Midbrain (tissue), 1 donor: ENCODE data around the gene PIK3R5.
"Not testable (repeated sequence)": the region's sequence is repeated elsewhere in the genome, so short reads cannot be mapped to it uniquely, and the experiment has no call there.

Experiments
- DNase-seq: peaks from one replicate; lab custom pipeline; 2025; lab: John Stamatoyannopoulos, UW

The PIK3R5 gene, protein sequence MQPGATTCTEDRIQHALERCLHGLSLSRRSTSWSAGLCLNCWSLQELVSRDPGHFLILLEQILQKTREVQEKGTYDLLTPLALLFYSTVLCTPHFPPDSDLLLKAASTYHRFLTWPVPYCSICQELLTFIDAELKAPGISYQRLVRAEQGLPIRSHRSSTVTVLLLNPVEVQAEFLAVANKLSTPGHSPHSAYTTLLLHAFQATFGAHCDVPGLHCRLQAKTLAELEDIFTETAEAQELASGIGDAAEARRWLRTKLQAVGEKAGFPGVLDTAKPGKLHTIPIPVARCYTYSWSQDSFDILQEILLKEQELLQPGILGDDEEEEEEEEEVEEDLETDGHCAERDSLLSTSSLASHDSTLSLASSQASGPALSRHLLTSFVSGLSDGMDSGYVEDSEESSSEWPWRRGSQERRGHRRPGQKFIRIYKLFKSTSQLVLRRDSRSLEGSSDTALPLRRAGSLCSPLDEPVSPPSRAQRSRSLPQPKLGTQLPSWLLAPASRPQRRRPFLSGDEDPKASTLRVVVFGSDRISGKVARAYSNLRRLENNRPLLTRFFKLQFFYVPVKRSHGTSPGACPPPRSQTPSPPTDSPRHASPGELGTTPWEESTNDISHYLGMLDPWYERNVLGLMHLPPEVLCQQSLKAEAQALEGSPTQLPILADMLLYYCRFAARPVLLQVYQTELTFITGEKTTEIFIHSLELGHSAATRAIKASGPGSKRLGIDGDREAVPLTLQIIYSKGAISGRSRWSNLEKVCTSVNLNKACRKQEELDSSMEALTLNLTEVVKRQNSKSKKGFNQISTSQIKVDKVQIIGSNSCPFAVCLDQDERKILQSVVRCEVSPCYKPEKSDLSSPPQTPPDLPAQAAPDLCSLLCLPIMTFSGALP

GRCh38 chr17:8965394-8966168, at the start of gene PIK3R5:
PIK3R5 (minus strand) TSS chr17:8965707; CDS start chr17:8911494, 54,213 bp downstream.
- DNase-seq = no peak

- no peak for DNase-seq
These were observed 45.5 kb upstream of the PIK3R5 start for GRCh38 chr17:9011001-9011400.

DNA sequence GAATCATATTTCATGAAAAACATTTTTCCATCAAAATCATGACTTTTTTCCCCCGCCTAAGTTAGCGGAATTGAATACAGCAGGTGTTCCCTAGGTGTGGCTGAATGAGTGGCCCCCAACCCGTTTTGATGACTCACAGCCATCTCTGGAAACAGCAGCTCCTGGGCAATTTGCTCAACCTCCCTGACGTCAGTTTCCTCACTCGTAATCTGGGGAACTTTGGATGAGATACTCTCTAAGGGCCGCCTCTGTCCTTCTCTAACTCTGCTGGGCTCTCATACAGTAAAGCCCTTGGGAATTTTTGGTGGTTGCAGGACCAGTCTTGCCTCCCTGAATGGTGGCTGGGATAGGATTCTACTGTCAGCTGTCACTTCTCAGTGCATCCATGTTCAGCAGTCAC, 44.2 kb upstream of the PIK3R5 start:
- DNase-seq = no peak

- DNase-seq = no peak
These were observed 43.6 kb upstream of the PIK3R5 start for GRCh38 chr17:9009096-9009495.

- DNase-seq = no peak
These were observed 41.7 kb upstream of the PIK3R5 start for GRCh38 chr17:9007052-9007714.

DNA sequence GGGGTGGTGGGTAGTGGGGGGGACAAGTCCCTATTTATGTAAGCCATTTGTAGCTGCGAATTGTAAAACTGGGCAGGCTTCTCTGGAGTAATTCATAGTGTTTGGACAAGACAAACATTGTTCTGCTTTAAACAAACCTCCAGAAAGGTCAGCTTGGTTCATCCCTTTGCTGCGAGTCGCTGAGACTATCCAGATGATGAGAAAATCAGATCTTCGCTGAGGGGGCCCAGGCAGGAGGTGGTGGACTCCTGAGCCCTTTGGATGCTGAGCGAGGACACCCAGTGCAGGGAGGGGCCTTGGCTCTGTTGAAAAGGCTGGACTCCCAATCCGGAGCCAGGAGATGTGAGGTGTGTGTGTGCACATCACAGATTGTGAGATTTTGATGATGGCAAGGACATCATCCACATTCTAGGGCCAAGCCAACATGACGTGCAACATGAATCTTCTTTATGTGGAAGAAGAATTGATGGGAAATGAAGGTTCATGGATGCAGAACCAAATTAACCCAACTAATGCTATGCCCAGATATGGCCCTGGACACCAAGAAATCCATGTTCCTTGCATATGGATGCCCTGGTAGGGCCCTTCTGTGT, 40.8 kb upstream of the PIK3R5 start:
- no peak for DNase-seq

DNA sequence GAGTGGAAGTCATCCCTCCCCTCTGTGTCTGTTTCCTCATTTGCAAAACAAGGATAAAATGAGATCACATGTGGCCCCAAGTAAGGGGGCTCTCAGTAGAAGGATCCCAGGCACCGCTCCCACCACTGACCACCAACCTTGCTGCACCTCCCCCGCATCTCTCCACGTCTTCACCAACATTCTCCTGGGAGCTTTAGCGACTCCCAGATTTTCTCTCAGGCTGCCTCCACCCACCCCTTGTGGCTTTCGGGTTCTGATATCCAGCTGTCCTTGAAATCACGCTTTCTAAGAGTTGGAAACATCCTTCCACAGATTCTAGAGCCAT, 39.4 kb upstream of the PIK3R5 start:
- no peak for DNase-seq

- no peak for DNase-seq
These were observed 38.8 kb upstream of the PIK3R5 start for GRCh38 chr17:9004132-9004960.

DNA sequence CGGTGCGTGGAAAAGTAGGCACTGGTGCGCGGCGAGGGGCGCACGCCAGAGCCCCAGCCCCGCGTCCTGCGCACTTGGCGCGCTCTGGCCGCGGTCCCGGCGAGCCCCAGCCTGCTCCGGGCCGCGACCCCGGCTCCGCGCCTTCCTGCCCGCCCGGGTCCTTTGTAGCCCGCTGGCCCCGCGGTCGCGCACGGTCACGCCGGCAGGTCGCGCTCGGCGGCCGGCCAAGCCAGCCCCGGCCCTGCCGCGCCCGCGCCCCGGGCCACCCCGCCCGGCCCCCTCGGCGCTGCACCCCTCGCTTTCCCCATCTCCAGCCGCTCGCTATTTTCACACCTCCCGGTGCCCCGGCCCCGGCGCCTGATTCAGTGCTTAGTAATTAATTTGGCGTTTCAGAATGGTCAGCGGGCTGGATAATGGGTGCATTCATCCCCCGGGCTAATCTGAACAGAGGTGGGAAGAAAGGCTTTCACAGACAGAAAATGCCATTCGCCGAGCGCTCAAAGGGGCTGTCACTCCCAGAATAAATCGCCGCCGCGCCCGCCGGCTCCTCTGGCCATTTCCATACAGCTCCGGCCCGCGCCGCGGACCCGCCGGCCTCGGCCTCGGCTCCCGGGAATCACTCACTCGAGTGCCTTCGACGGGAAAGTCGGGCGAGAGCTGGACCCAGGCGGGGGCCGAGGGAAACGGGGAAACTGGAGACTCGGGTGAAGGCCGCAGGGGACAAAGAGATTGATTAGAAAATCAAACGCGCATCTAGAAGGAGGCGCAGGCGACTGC, 38.0 kb upstream of the PIK3R5 start:
- DNase-seq = no peak

- DNase-seq = peak; percentile 4
These were observed 37.3 kb upstream of the PIK3R5 start for GRCh38 chr17:9002606-9003354.

DNA sequence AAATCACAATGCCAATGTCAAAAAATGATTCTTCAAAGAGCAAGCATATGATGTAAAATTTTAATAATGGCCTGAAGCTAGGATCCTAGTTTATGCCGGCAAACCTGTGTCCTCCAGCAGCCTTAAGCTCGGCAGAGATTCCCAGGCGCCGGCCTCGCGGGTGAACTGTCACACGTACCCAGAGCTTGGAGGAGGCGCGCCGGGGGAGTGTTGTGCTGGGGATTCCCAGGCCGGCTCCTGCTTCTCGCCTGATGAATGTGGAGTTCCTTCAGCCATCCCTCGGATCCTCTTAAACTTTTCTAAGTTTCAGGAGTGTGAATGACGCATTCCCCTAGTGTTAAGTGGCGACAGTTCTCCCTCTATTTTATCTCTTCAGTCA, 36.7 kb upstream of the PIK3R5 start:
- no peak for DNase-seq

DNA sequence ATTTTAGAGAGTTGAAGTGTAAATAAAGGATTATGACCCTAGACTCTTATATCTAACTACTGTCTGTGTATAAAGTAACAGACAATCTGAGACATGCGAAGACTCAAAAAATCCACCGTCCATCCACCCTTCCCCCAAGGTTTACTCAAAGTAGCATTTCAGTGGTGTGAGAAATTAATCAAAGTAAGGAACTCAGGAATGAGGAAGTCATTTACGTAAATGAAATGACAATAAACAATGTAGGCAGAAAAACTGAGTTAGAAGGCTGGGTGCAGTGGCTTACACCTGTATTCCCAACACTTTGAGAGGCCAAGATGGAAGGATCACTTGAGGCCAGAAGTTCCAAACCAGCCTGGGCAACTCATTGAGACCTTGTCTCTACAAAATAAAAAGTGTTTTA, 36.1 kb upstream of the PIK3R5 start:
- DNase-seq = no peak

DNA sequence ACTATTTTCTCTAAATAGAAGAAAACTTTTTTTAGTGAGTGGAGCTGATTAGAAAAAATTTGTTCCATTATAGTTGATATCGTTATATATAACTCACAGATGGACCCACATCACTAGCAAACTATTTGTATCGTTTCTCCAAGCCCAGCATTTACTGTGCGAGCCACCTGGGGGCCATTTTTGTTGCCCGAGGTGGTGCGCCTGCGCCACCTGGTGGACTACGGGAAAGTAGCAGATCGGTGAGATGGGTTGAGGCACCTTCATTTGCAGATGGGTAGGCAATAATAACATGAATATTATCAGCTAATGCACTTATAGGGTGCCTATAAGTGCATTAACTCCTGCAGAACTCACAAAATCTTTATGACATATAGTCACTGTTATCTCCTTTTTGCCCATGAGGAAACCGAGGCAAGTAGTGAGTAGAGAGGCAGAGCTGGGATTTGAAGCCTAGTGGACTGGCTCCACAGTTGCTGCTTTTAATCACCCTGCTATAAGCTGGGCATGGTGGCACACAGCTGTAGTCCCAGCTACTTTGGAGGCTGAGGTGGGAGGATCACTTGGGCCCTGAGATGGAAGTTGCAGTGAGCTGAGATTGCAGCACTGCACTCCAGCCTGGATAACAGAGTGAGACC, 32.6 kb upstream of the PIK3R5 start:
- DNase-seq = peak; percentile 7

GRCh38 chr17:8995711-8996110, 30.2 kb upstream of the PIK3R5 start:
- no peak for DNase-seq

GRCh38 chr17:8994319-8994718, 28.8 kb upstream of the PIK3R5 start:
- DNase-seq = no peak

- peak; percentile 65 for DNase-seq
These were observed 26.2 kb upstream of the PIK3R5 start for GRCh38 chr17:8991514-8992285.

DNA sequence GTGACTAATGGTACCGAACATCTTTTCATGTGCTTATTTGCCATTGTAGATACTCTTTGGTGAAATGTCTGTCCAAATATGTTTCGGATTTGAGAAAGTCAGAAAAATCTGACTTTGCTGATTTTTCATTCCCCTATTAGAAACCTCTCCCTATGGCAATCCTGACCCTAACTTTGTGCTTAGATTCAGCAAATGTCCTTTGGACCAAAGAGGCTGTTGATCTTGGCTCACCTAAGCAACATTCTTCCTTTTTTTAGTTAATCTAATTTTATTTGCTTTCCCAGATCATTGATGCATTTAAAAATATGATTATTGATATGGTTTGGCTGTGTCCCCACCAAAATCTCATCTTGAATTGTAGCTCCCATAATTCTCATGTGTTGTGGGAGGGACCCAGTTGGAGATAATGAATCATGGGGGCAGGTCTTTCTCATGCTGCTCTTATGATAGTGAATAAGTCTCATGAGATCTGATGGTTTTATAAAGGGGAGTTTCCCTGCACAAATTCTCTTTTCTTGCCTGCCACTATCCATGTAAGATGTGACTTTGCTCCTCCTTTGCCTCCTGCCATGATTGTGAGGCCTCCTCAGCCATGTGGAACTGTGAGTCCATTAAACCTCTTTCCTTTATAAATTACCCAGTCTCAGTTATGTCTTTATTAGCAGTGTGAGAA, 22.9 kb upstream of the PIK3R5 start:
- not testable (repeated sequence) for DNase-seq
